ENCODE data around the gene SLC31A1.
A peak's percentile ranks its signal among the peaks of the same experiment; 100 is the strongest.
"Not testable (repeated sequence)": the region's sequence is repeated elsewhere in the genome, so short reads cannot be mapped to it uniquely, and the experiment has no call there.

Gene SLC31A1

GRCh38 chr9:113267911-113268566 lies 46.7 kb downstream of the SLC31A1 start:
- DNase-seq = no peak

GRCh38 chr9:113269355-113269754 lies 48.0 kb downstream of the SLC31A1 start:
- no peak for DNase-seq

GRCh38 chr9:113269871-113270270 lies 48.5 kb downstream of the SLC31A1 start:
- DNase-seq = no peak

GRCh38 chr9:113274474-113275156 lies 53.3 kb downstream of the SLC31A1 start:
- DNase-seq = no peak

- peak; percentile 99 for DNase-seq
These were observed 54.1 kb downstream of the SLC31A1 start, which contains the start of the genes CDC26 and PRPF4 for GRCh38 chr9:113275157-113276131. Gene CDC26 (minus strand): TSS chr9:113275572. CDS start chr9:113272507, 3,065 bp downstream. Gene PRPF4 (plus strand): TSS chr9:113275658. CDS start chr9:113275744, 86 bp downstream.

GRCh38 chr9:113278840-113279239 lies 57.5 kb downstream of the SLC31A1 start:
- DNase-seq = no peak

GRCh38 chr9:113281356-113281755 lies 60.0 kb downstream of the SLC31A1 start:
- DNase-seq = no peak

GRCh38 chr9:113289091-113289490 lies 67.7 kb downstream of the SLC31A1 start:
- DNase-seq = no peak

- DNase-seq = no peak
These were observed 68.8 kb downstream of the SLC31A1 start for GRCh38 chr9:113290052-113290607.

GRCh38 chr9:113293285-113293878 lies 72.0 kb downstream of the SLC31A1 start:
- no peak for DNase-seq

GRCh38 chr9:113296247-113296646 lies 74.9 kb downstream of the SLC31A1 start:
- not testable (repeated sequence) for DNase-seq

- DNase-seq = no peak
These were observed 75.6 kb downstream of the SLC31A1 start for GRCh38 chr9:113296796-113297558.

GRCh38 chr9:113298311-113298710 lies 77.0 kb downstream of the SLC31A1 start:
- no peak for DNase-seq

GRCh38 chr9:113298924-113299770 lies 77.8 kb downstream of the SLC31A1 start:
- no peak for DNase-seq

GRCh38 chr9:113299800-113300292 lies 78.5 kb downstream of the SLC31A1 start:
- peak; percentile 29 for DNase-seq

- no peak for DNase-seq
These were observed 80.2 kb downstream of the SLC31A1 start for GRCh38 chr9:113301548-113301947.

GRCh38 chr9:113302792-113303418 lies 81.6 kb downstream of the SLC31A1 start, which contains the start of gene RNF183:
Gene RNF183 (minus strand): TSS chr9:113303376. CDS start chr9:113298184, 5,192 bp downstream.
- no peak for DNase-seq

- DNase-seq = no peak
These were observed 85.2 kb downstream of the SLC31A1 start for GRCh38 chr9:113306566-113306965.

GRCh38 chr9:113307396-113307975 lies 86.1 kb downstream of the SLC31A1 start:
- no peak for DNase-seq
